ENCODE data around the gene CHIC2. TPM values are rescaled to one million over a fixed set of nuclear protein-coding genes. Genes with fewer than 3 reads are reported as not detected.

The CHIC2 gene
- total RNA-seq, 2 donors from 2014 or later, result 6.9 to 18.9 TPM

DNA sequence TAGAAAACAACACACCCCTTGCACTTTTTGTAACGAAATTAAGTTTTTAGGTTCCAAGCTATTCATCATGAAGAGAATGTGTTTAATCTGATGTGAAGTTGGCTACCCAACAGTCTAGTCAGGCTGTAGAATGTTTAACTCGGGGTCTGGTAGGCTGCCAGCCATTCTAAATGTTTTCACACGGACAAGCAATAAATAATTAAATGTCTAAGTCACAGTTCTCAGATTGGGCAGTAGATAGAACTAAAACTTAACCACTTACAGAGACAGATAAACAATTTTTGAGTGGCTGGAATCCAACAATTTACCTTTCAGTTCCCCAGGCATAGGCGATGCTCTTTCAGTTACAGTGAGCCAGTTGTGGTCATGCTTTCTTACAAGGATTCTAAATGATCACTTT is 66.5 kb downstream of the CHIC2 start:
- Histone ChIP-seq H3K27ac (no peak overlapping the region), H3K4me3 (no peak overlapping the region), H3K9me3 (no peaks in the 10 kb centered on the region), H3K4me1 (no peaks in the 10 kb centered on the region), H3K36me3 (replicated peaks in 1 of 2; ENCODE audit: insufficient read depth in 1 of 2, low read depth in 2 of 2) (no peaks in the 10 kb centered on the region), H3K27me3 (no peaks in the 10 kb centered on the region)
- intact Hi-C loops (cut with DNase I), result no loop called here
- WGBS, 2 donors, result 35 to 39% methylated on average over 4 of the region's 4 CpGs
- no peak for TF ChIP-seq POLR2A (IDR thresholded peaks at IDR 0.05)
- TF ChIP-seq, protein P1, sequence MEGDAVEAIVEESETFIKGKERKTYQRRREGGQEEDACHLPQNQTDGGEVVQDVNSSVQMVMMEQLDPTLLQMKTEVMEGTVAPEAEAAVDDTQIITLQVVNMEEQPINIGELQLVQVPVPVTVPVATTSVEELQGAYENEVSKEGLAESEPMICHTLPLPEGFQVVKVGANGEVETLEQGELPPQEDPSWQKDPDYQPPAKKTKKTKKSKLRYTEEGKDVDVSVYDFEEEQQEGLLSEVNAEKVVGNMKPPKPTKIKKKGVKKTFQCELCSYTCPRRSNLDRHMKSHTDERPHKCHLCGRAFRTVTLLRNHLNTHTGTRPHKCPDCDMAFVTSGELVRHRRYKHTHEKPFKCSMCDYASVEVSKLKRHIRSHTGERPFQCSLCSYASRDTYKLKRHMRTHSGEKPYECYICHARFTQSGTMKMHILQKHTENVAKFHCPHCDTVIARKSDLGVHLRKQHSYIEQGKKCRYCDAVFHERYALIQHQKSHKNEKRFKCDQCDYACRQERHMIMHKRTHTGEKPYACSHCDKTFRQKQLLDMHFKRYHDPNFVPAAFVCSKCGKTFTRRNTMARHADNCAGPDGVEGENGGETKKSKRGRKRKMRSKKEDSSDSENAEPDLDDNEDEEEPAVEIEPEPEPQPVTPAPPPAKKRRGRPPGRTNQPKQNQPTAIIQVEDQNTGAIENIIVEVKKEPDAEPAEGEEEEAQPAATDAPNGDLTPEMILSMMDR (IDR thresholded peaks at IDR 0.05), result no peak
- peak; percentile 47 for ATAC-seq
- DNase-seq, result peak; percentile 38 to 73 (median 50)

DNA sequence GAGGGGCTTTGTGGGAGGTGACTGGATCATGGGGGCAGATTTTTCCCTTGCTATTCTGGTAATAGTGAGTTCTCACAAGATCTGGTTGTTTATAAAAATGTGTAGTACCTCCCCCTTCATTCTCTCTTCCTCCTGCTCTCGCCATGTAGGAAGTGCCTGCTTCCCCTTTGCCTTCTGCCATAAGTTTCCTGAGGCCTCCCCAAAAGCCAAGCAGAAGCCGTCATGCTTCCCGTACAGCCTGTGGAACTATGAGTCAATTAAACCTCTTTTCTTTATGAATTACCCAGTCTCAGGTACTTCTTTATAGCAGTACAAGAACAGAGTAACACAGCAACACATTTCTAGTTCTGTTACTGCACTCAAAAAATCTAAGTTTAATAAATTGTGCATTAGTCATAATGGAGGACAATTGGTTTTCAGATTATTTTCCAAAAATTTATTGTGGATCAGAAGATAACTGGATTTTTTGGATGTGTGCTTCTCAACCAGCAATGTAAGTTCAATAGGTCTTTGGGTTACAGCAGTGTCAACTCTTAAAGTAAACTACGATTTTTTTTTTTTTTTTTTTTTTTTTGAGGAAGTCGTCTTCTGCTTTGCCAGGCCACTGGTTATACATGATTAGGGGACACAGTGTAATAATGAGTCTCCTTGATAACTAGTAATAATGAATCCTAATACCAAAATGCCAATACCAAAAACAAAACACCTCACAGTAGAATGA is 69.9 kb downstream of the CHIC2 start:
- no peak for TF ChIP-seq POLR2A (IDR thresholded peaks at IDR 0.05)
- TF ChIP-seq, protein P1 (IDR thresholded peaks at IDR 0.05), result no peak
- intact Hi-C loops (cut with DNase I), result no loop called here
- Histone ChIP-seq H3K4me1 (no peaks in the 10 kb centered on the region), H3K27ac (no peak overlapping the region), H3K4me3 (no peak overlapping the region), H3K9me3 (no peaks in the 10 kb centered on the region), H3K27me3 (no peaks in the 10 kb centered on the region), H3K36me3 (replicated peaks in 1 of 2; ENCODE audit: insufficient read depth in 1 of 2, low read depth in 2 of 2) (no peaks in the 10 kb centered on the region)
- 71 to 92% methylated on average over 5 of the region's 5 CpGs for WGBS, 2 donors
- DNase-seq (peak in 1 of 4 donors; percentile 12), ATAC-seq (no peak)

DNA sequence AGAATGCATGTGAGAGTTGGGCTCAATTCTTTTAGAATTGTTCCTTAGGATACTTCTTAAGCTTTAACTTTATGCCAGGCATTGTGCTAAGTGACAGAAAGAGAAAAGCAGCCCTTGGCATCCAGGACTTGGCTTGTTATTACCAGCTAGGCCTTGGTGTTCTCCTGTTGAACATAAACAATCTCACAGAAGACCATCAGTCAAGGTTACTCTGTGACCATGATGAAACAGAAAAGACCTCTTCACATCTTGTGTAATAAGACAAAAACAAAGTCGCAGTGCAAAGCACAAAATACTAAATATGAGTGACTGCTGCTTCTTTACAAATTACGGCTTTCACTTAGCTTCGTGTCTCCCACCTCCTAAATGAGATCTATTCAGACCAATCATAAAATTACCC is 71.6 kb downstream of the CHIC2 start:
- DNase-seq, result no peak
- no peak for TF ChIP-seq POLR2A (IDR thresholded peaks at IDR 0.05)
- TF ChIP-seq, protein P1 (IDR thresholded peaks at IDR 0.05), result no peak
- Histone ChIP-seq H3K9me3 (no peaks in the 10 kb centered on the region), H3K27ac (no peak overlapping the region), H3K36me3 (replicated peaks in 1 of 2; ENCODE audit: insufficient read depth in 1 of 2, low read depth in 2 of 2) (no peaks in the 10 kb centered on the region), H3K4me1 (no peaks in the 10 kb centered on the region), H3K27me3 (no peaks in the 10 kb centered on the region), H3K4me3 (no peak overlapping the region)
- no peak for ATAC-seq
- intact Hi-C loops (cut with DNase I), result no loop called here
- WGBS, 2 donors, result 94 to 97% methylated on average over 3 of the region's 3 CpGs

DNA sequence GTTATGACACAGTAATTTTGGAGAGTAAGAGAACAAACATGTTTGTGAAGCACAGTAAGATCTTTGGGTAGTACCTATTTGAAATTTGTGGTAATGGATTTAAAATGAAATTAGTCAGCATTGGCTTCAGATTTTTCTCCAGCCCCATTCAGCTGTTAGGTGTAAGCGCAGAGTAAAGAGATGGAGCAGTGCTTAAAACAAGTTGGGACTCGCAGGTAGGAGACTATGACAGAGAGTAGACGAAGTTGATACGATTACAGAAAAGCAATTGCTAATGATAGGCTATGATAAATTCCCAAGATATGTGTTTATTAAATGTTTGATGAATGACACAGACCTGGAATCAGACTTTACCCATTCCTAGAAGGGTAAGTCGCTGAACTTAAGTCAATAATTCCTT is 72.6 kb downstream of the CHIC2 start:
- Histone ChIP-seq H3K27me3 (no peaks in the 10 kb centered on the region), H3K27ac (no peak overlapping the region), H3K9me3 (no peaks in the 10 kb centered on the region), H3K4me1 (no peaks in the 10 kb centered on the region), H3K36me3 (replicated peaks in 1 of 2; ENCODE audit: insufficient read depth in 1 of 2, low read depth in 2 of 2) (no peaks in the 10 kb centered on the region), H3K4me3 (no peak overlapping the region)
- no peak for ATAC-seq
- TF ChIP-seq POLR2A (IDR thresholded peaks at IDR 0.05), result no peak
- TF ChIP-seq, protein P1 (IDR thresholded peaks at IDR 0.05), result no peak
- WGBS, 2 donors, result 96 to 97% methylated on average over 5 of the region's 5 CpGs
- no peak for DNase-seq
- intact Hi-C loops (cut with DNase I), result no loop called here

DNA sequence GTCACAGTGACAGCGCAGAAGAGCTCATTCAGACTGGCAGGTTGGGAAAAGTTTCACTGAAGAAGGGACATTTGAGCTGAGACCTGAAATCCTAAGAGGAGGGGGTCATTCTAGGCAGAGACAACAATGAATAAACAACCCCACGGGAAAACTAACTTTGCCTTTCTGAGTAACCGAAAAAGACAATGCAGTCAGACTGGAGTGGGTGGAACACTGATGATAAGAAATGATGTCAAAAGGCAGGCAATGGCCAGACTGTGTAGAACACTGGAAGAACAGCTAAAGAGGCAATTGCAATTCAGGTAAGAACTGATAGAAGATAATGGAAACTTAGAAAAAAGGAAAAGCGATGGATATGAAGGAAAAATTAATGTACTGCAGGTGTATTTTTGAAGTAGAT is 73.8 kb downstream of the CHIC2 start:
- Histone ChIP-seq H3K4me3 (no peak overlapping the region), H3K27ac (no peak overlapping the region), H3K27me3 (no peaks in the 10 kb centered on the region), H3K9me3 (no peaks in the 10 kb centered on the region), H3K4me1 (no peaks in the 10 kb centered on the region), H3K36me3 (replicated peaks in 1 of 2; ENCODE audit: insufficient read depth in 1 of 2, low read depth in 2 of 2) (no peaks in the 10 kb centered on the region)
- intact Hi-C loops (cut with DNase I), result no loop called here
- 78 to 81% methylated on average over 4 of the region's 4 CpGs for WGBS, 2 donors
- ATAC-seq (no peak), DNase-seq (no peak)
- TF ChIP-seq, protein P1 (IDR thresholded peaks at IDR 0.05), result no peak
- no peak for TF ChIP-seq POLR2A (IDR thresholded peaks at IDR 0.05)

Data from body of pancreas (tissue), 4 donors.